HG02798 (cell line): Measurements from ENCODE around the gene AFAP1L1.

ENCODE experiments used
- ATAC-seq: cut with Tn5 transposase; IDR thresholded peaks from one replicate; pipeline ENCODE4 v1.9.1; 2021; ENCODE audit warnings: mild to moderate bottlenecking; ENCODE audit not compliant: unreplicated experiment, poor library complexity

AFAP1L1 gene

GRCh38 chr5:149341876-149342275 lies 70.2 kb downstream of the AFAP1L1 start:
- no peak for ATAC-seq

DNA sequence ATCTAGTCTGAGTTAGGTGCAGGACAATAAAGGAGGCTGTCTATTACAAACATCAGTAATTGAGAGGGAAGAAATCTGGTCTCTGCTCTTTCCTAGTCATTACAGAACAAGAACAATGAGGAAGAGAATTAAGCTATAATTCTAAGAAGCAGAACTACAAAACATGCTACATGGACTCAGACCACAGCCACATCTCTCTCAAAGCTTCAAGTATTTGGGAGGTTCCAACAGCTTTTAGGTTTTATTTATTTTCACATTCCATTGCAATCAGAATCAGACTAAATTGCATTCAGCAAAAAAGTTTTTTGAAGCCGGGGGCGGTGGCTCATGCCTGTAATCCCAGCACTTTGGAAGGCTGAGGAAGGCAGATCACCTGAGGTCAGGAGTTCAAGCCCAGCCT lies 72.5 kb downstream of the AFAP1L1 start:
- ATAC-seq, result no peak

GRCh38 chr5:149345147-149345891 lies 73.7 kb downstream of the AFAP1L1 start, which contains the start of gene GRPEL2:
TSS of gene GRPEL2 (plus strand) at chr5:149345499. CDS start at chr5:149345540, 41 bp downstream.
- ATAC-seq, result peak; percentile 99

GRCh38 chr5:149345892-149346222 lies 74.2 kb downstream of the AFAP1L1 start:
- ATAC-seq, result peak; percentile 0

- ATAC-seq, result no peak
Observed at GRCh38 chr5:149348518-149348917, 76.9 kb downstream of the AFAP1L1 start.

- ATAC-seq, result no peak
Observed at GRCh38 chr5:149349382-149349781, 77.7 kb downstream of the AFAP1L1 start.

DNA sequence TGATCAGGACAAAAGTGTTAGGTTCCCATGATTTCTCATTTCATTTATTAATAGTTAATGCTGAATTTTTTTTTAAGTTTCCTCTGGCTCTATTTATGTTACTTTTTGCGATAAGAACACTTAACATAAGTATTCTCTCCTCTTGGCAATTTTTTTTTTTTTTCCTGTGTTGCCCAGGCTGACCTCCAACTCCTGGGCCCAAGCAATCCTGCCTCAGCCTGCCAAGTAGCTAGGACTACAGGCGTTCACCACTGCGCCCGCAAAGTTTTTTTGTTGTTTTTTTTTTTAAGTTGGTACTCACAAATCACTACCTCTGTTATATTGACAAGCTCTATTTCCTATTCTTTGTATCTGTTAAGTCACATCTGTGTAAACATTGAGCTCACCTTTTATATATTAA lies 80.5 kb downstream of the AFAP1L1 start:
- no peak for ATAC-seq

GRCh38 chr5:149353911-149354310 lies 82.3 kb downstream of the AFAP1L1 start:
- no peak for ATAC-seq

GRCh38 chr5:149355688-149356087 lies 84.0 kb downstream of the AFAP1L1 start:
- no peak for ATAC-seq

DNA sequence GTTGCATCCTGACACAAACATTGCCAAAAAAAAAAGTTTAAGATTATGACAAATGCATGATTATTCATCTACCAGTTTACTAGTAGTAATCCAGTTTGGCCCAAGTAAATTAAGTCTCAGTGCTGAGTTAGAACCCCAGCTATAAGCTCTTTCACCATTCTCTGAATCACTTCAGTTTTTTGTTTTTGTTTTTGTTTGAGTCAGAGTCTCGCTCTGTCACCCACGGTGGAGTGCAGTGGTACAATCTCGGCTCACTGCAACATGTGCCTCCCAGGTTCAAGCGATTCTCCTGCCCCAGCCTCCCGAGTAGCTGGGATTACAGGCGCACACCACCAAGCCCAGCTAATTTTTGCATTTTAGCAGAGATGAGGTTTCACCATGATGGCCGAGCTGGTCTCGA lies 84.7 kb downstream of the AFAP1L1 start:
- ATAC-seq, result no peak

DNA sequence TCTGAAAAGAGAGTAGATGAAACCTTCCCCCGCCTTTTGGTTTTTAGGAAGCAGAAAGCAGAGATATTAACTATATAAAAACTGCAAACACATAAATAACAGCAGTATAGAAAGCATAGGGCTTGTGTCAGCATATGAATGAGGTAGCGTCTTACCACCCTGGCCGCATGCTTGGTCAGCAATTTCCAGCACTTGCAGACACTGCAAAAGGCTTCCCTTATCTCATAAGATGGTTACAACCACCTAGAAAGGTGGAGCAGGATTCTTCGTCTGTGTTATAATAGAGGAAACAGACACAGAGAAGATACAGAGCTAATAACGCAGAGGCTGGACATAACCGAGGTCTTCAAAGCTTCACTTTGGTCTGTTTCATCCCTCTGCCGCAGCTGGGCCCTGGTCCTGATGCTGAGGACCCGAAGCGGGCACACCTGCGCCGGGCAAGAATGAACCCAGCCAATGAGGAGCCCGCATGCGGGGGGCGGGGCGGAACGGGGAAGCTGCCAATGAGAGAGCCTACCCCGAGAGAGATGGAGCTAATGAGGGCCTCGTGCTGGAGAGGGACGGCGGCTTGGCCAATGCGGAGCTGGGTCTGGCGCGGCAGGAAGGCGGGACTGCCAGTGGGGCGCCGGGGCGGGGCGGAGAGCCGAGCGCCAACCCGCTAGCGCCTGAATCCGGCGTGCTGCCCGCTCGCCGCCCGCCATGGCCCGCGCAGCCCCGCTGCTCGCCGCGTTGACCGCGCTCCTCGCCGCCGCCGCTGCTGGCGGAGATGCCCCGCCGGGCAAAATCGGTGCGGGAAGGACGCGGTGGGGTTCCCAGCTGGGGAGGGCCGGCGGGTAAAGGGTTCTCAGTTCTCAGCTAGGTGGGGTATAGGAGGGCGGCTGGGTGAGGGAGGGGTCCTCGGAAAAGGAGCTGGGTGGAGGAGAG lies 86.0 kb downstream of the AFAP1L1 start, which contains the start of gene PCYOX1L:
Gene PCYOX1L, plus strand, starts transcription at position 677 of the 924 bp plus-strand sequence. Its CDS starts 23 bp downstream, at position 700.
- ATAC-seq, result peak; percentile 100

- no peak for ATAC-seq
Observed at GRCh38 chr5:149358294-149358651, 86.6 kb downstream of the AFAP1L1 start.

DNA sequence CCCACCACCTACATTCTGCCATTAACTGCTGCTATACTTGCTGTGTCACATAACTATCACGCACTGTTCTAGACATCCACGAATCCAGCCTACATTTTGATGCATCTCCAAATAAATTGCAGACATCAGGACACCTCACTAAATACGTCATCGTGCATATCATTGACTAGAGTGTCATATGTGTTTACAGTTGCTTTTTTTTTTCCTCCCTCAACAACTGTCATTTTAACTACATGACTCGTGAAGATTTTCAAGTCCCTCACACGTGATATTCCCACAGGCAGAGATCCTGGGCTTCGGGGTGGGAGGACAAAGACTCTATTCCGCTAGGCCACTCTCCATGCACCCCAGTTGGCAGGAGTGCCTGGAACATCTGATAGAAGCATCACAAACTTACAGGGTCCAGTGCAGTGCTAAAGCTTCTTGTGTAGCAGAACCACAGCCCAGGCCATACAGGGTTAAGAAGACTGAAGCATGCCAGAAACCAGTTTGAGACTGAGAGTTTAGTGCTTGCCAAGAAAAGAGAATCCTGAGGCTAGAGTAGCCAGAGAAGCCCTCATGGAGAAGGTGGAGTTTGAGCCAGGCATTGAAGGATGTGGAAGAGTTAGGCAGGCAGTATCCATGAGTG lies 87.3 kb downstream of the AFAP1L1 start:
- no peak for ATAC-seq

DNA sequence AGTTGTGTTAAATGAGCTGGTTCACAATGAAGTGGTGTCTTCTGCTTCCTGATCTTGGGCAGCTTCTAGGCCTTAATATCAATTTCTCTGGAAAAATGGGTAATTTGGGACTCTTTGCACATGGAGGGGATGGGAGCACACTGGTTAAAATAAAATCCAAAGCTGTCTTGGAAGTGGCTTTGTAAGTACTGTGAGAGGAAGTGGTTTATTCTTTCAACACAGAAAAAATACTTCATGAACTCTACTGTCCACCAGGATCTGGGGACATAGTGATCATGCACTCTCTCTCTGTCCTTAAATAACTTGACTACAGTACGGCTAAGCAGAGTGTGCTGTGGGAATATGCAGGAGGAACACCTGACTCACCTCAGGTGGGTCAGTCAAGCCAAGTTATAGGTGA lies 88.6 kb downstream of the AFAP1L1 start:
- ATAC-seq, result no peak

GRCh38 chr5:149362541-149362940 lies 90.9 kb downstream of the AFAP1L1 start:
- no peak for ATAC-seq

GRCh38 chr5:149363358-149363757 lies 91.7 kb downstream of the AFAP1L1 start:
- ATAC-seq, result no peak

DNA sequence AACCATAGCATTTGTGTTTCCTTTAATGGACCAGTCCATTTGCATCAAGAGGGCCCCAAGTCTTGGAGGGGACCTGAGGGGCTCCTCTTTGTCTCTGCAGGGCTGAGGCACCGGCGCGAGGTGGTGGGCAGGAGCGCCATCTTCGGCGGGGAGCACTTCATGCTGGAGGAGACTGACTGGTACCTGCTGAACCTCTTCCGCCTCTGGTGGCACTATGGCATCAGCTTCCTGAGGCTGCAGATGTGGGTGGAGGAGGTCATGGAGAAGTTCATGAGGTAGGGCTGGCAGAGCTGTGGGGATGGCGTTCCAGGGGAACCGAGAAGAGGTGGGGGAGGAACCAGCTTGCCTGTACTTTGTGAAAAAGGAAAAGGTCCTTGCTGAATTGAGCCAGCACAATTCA lies 92.3 kb downstream of the AFAP1L1 start:
- ATAC-seq, result no peak

- ATAC-seq, result no peak
Observed at GRCh38 chr5:149364719-149365118, 93.1 kb downstream of the AFAP1L1 start.

DNA sequence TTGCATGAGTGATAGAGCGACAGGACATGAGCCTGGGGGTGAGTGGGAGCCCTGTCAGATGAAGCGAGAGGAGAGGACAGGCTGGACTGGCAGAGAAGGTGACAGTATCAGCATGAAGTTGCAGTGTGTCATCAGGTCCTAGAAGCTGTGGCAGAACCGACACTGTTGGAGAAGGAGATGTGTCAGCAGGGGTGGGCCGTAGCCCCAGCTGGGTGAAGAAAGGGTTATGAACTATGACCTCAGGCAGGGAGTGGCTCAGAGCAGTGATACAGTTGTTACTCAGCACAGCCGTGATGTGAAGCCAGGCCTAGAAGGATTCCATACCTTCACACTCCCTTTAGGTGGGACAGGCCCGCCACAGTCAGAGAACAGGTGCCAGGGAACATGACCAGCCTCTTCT lies 93.8 kb downstream of the AFAP1L1 start:
- no peak for ATAC-seq

- no peak for ATAC-seq
Observed at GRCh38 chr5:149366169-149366729, 94.6 kb downstream of the AFAP1L1 start.
